Astrocyte (in vitro differentiated cells and primary cell): ENCODE results near the gene IL12RB2. TPM values are rescaled to one million over a fixed set of nuclear protein-coding genes. Genes with fewer than 3 reads are reported as not detected.

ENCODE experiments used
- DNase-seq: peaks from one replicate; pipeline ENCODE4 v3.0.0-alpha.2; 2010; ENCODE audit warnings: low read depth
- FAIRE-seq: peaks from 2 replicates; lab custom pipeline; 2011; peaks lifted over from hg19 to GRCh38; lab: Jason Lieb, UNC
- H2AFZ ChIP-seq: 2 replicates; pipeline ENCODE4 v1.6.0; 2012; ENCODE audit warnings: low read depth, low read length, inconsistent platforms
- H3K27ac ChIP-seq: 2 replicates; pipeline ENCODE4 v1.5.1; 2011; ENCODE audit warnings: low read depth, low read length, inconsistent platforms
- H3K27me3 ChIP-seq: 2 replicates; pipeline ENCODE4 v1.6.0; 2011; ENCODE audit warnings: low read length, inconsistent platforms; ENCODE audit not compliant: insufficient read depth
- H3K36me3 ChIP-seq: 2 replicates; pipeline ENCODE4 v1.5.1; 2011; ENCODE audit warnings: low read length, inconsistent platforms; ENCODE audit not compliant: insufficient read depth
- H3K4me1 ChIP-seq: 2 replicates; pipeline ENCODE4 v1.5.1; 2011; ENCODE audit warnings: low read length, inconsistent platforms; ENCODE audit not compliant: insufficient read depth
- H3K4me2 ChIP-seq: 2 replicates; pipeline ENCODE4 v1.6.0; 2012; ENCODE audit warnings: low read length, inconsistent platforms
- H3K4me3 ChIP-seq: 2 replicates; pipeline ENCODE4 v1.5.1; 2011; ENCODE audit warnings: low read depth, mild to moderate bottlenecking, low read length, inconsistent platforms; ENCODE audit not compliant: insufficient read depth
- H3K79me2 ChIP-seq: 2 replicates; pipeline ENCODE4 v1.6.0; 2012; ENCODE audit warnings: mild to moderate bottlenecking, low read length, inconsistent platforms; ENCODE audit not compliant: insufficient read depth
- H3K9ac ChIP-seq: 2 replicates; pipeline ENCODE4 v1.6.0; 2012; ENCODE audit warnings: mild to moderate bottlenecking, low read length, inconsistent platforms
- H3K9me3 ChIP-seq: 2 replicates; pipeline ENCODE4 v1.5.1; 2012; ENCODE audit warnings: low read depth, mild to moderate bottlenecking, low read length, inconsistent platforms; ENCODE audit not compliant: insufficient read depth
- H4K20me1 ChIP-seq: 2 replicates; pipeline ENCODE4 v1.6.0; 2012; ENCODE audit warnings: low read length, inconsistent platforms; ENCODE audit not compliant: insufficient read depth
- H3K27ac Mint-ChIP-seq: one replicate; pipeline ENCODE4 v1.8.0; 2021; ENCODE audit warnings: mild to moderate bottlenecking, mixed read lengths; ENCODE audit not compliant: unreplicated experiment
- H3K27me3 Mint-ChIP-seq: one replicate; pipeline ENCODE4 v1.8.0; 2021; ENCODE audit warnings: low read depth, mixed read lengths; ENCODE audit not compliant: unreplicated experiment
- H3K36me3 Mint-ChIP-seq: one replicate; pipeline ENCODE4 v1.8.0; 2021; ENCODE audit warnings: low read depth, mixed read lengths; ENCODE audit not compliant: unreplicated experiment
- H3K4me1 Mint-ChIP-seq: one replicate; pipeline ENCODE4 v1.8.0; 2021; ENCODE audit warnings: low read depth, mixed read lengths; ENCODE audit not compliant: unreplicated experiment
- H3K4me3 Mint-ChIP-seq: one replicate; pipeline ENCODE4 v1.8.0; 2021; ENCODE audit warnings: mild to moderate bottlenecking, moderate library complexity, mixed read lengths; ENCODE audit not compliant: unreplicated experiment
- H3K9me3 Mint-ChIP-seq: one replicate; pipeline ENCODE4 v1.8.0; 2021; ENCODE audit warnings: mild to moderate bottlenecking, mixed read lengths; ENCODE audit not compliant: unreplicated experiment
- EZH2 ChIP-seq: IDR thresholded peaks from 2 replicates; pipeline ENCODE4 v1.6.1; 2012; ENCODE audit warnings: mild to moderate bottlenecking, low read length, inconsistent platforms; ENCODE audit not compliant: insufficient read depth
- total RNA-seq: library from RNA; stranded (reverse); gene quantifications from 2 replicates; pipeline ENCODE4 v1.2.1, GENCODE V29; 2021
- TF ChIP-seq, protein P1 (sequence below): IDR thresholded peaks from 2 replicates; pipeline ENCODE4 v1.5.1; 2011; ENCODE audit warnings: low read depth, mild to moderate bottlenecking, inconsistent platforms, low read length, moderate library complexity; ENCODE audit not compliant: insufficient read depth

IL12RB2 gene
- total RNA-seq, 1 donor from 2014 or later, result 0.11 TPM

- peak overlapping the region; percentile 80 for H3K27ac Mint-ChIP-seq
- peaks cover 17% of the 10 kb centered on the region for H3K4me1 ChIP-seq
- H3K27me3 Mint-ChIP-seq, result no peaks in the 10 kb centered on the region
- H3K9ac ChIP-seq, result peak overlapping the region; percentile 56
- H3K9me3 Mint-ChIP-seq, result no peaks in the 10 kb centered on the region
- FAIRE-seq (peak; percentile 88), DNase-seq (peak; percentile 98)
- TF ChIP-seq, protein P1, sequence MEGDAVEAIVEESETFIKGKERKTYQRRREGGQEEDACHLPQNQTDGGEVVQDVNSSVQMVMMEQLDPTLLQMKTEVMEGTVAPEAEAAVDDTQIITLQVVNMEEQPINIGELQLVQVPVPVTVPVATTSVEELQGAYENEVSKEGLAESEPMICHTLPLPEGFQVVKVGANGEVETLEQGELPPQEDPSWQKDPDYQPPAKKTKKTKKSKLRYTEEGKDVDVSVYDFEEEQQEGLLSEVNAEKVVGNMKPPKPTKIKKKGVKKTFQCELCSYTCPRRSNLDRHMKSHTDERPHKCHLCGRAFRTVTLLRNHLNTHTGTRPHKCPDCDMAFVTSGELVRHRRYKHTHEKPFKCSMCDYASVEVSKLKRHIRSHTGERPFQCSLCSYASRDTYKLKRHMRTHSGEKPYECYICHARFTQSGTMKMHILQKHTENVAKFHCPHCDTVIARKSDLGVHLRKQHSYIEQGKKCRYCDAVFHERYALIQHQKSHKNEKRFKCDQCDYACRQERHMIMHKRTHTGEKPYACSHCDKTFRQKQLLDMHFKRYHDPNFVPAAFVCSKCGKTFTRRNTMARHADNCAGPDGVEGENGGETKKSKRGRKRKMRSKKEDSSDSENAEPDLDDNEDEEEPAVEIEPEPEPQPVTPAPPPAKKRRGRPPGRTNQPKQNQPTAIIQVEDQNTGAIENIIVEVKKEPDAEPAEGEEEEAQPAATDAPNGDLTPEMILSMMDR, result no peak
- no peak for TF ChIP-seq EZH2
- no peaks in the 10 kb centered on the region for H3K79me2 ChIP-seq
- peaks cover 17% of the 10 kb centered on the region for H3K4me1 Mint-ChIP-seq
- peaks cover 18% of the 10 kb centered on the region for H3K36me3 Mint-ChIP-seq
- no peaks in the 10 kb centered on the region for H3K36me3 ChIP-seq
- peak overlapping the region; percentile 80 for H3K4me2 ChIP-seq
- peak overlapping the region; percentile 27 for H3K4me3 ChIP-seq
- H3K9me3 ChIP-seq, result no peaks in the 10 kb centered on the region
- H2AFZ ChIP-seq, result no peak overlapping the region
- H3K4me3 Mint-ChIP-seq, result no peak overlapping the region
- H3K27me3 ChIP-seq, result no peaks in the 10 kb centered on the region
- H3K27ac ChIP-seq, result peak overlapping the region; percentile 83
- H4K20me1 ChIP-seq, result peaks cover 8% of the 10 kb centered on the region
Measured at GRCh38 chr1:67390041-67390887, 82.6 kb downstream of the IL12RB2 start.

DNA sequence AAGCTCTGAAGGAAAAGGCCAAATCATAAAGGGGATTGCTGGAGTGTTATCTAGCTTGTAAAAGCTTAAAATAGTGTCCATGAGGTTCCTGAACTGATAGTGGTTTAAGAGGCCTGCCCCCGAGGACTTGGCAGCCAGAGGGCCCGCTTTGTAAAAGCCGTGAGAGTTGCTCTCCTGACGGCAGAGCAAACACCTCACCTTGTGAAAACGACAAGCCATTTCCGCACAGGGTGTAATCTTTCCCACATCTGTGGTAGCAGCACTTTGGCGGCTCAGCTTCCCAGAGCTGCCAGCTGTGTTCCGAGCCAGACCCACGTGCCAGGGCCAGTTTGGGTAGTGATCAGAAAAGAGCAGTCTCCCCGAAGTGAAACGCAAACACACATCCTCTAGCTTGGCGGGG lies 85.6 kb downstream of the IL12RB2 start:
- Mint-ChIP-seq H3K9me3 (peaks cover 2% of the 10 kb centered on the region), H3K36me3 (peaks cover 30% of the 10 kb centered on the region), H3K4me3 (no peak overlapping the region), H3K27ac (no peak overlapping the region), H3K27me3 (no peaks in the 10 kb centered on the region), H3K4me1 (peaks cover 17% of the 10 kb centered on the region)
- Histone ChIP-seq H3K27me3 (no peaks in the 10 kb centered on the region), H3K4me2 (no peak overlapping the region), H4K20me1 (peaks cover 8% of the 10 kb centered on the region), H3K79me2 (no peaks in the 10 kb centered on the region), H3K4me1 (peaks cover 17% of the 10 kb centered on the region), H2AFZ (no peak overlapping the region), H3K27ac (no peak overlapping the region), H3K9ac (no peak overlapping the region), H3K36me3 (no peaks in the 10 kb centered on the region), H3K9me3 (no peaks in the 10 kb centered on the region), H3K4me3 (no peak overlapping the region)
- FAIRE-seq (no peak), DNase-seq (no peak)
- no peak for TF ChIP-seq EZH2
- TF ChIP-seq, protein P1, result no peak

DNA sequence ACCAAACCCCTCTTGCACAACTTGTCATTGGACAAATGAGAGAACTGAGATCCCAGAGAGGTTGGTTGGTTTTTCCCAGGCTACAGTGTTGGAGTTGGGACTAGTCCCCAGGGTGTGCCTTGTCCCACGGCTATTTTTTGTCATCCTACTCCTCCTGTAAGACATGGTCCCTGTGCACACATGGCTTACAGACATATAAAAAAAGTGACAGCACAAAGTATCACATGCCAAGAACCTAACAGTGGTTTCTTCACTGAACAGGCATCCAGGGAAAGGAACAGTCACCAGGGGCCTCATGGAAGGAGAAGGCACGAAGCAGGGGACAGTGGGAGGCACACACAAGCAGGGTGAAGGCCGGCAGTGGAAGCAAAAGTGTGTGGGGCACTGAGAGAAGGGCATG lies 86.1 kb downstream of the IL12RB2 start:
- DNase-seq (no peak), FAIRE-seq (no peak)
- Mint-ChIP-seq H3K9me3 (peaks cover 2% of the 10 kb centered on the region), H3K27ac (no peak overlapping the region), H3K27me3 (no peaks in the 10 kb centered on the region), H3K4me3 (no peak overlapping the region), H3K4me1 (peaks cover 17% of the 10 kb centered on the region), H3K36me3 (peaks cover 31% of the 10 kb centered on the region)
- Histone ChIP-seq H3K4me2 (no peak overlapping the region), H3K9me3 (no peaks in the 10 kb centered on the region), H3K27me3 (no peaks in the 10 kb centered on the region), H3K9ac (no peak overlapping the region), H3K27ac (no peak overlapping the region), H2AFZ (no peak overlapping the region), H3K4me1 (peaks cover 17% of the 10 kb centered on the region), H4K20me1 (peaks cover 8% of the 10 kb centered on the region), H3K4me3 (no peak overlapping the region), H3K79me2 (no peaks in the 10 kb centered on the region), H3K36me3 (no peaks in the 10 kb centered on the region)
- TF ChIP-seq EZH2, result no peak
- TF ChIP-seq, protein P1, result no peak
